WERI-Rb-1 (cell line): ENCODE data around the gene TTYH1.

ENCODE experiments used
- DNase-seq: peaks from one replicate; pipeline ENCODE4 v3.0.0-alpha.2; 2020
- H3K27ac ChIP-seq: fragments of 250-450 bp; sonication (Bioruptor Pico); 2 replicates; pipeline ENCODE4 v1.5.1; 2020; ENCODE audit warnings: mild to moderate bottlenecking, moderate library complexity
- H3K27me3 ChIP-seq: fragments of 250-450 bp; sonication (Bioruptor Pico); 2 replicates; pipeline ENCODE4 v1.5.1; 2021; ENCODE audit warnings: mild to moderate bottlenecking, low read depth, moderate library complexity; ENCODE audit not compliant: insufficient read depth, severe bottlenecking
- H3K36me3 ChIP-seq: fragments of 250-450 bp; sonication (Bioruptor Pico); 2 replicates; pipeline ENCODE4 v1.5.1; 2020; ENCODE audit warnings: mild to moderate bottlenecking, moderate library complexity
- H3K4me3 ChIP-seq: 2 replicates; pipeline ENCODE4 v1.5.1; 2011; ENCODE audit warnings: low read depth, mild to moderate bottlenecking, control low read depth, low read length
- H3K9me3 ChIP-seq: fragments of 250-450 bp; sonication (Bioruptor Pico); 2 replicates; pipeline ENCODE4 v1.5.1; 2021; ENCODE audit warnings: mild to moderate bottlenecking, moderate library complexity; ENCODE audit not compliant: severe bottlenecking
- CTCF ChIP-seq: IDR thresholded peaks from 2 replicates; pipeline ENCODE4 v1.5.1; 2011; ENCODE audit warnings: low read depth, mild to moderate bottlenecking, control low read depth, inconsistent platforms, low read length

Gene TTYH1

GRCh38 chr19:54414156-54414555, 1.1 kb upstream of the TTYH1 start:
- Histone ChIP-seq H3K36me3 (no peaks in the 10 kb centered on the region), H3K27ac (no peak overlapping the region), H3K4me3 (no peak overlapping the region), H3K27me3 (peaks cover 23% of the 10 kb centered on the region), H3K9me3 (no peaks in the 10 kb centered on the region)
- no peak for TF ChIP-seq CTCF
- DNase-seq = no peak

GRCh38 chr19:54415901-54416673, 823 bp downstream of the TTYH1 start:
- H3K27me3 ChIP-seq = peaks cover 14% of the 10 kb centered on the region
- H3K36me3 ChIP-seq = no peaks in the 10 kb centered on the region
- DNase-seq = no peak
- no peak for TF ChIP-seq CTCF
- no peak overlapping the region for H3K27ac ChIP-seq
- no peaks in the 10 kb centered on the region for H3K9me3 ChIP-seq
- peak overlapping the region; percentile 53 for H3K4me3 ChIP-seq

GRCh38 chr19:54416695-54417491, 1.6 kb downstream of the TTYH1 start:
- no peak for DNase-seq
- H3K27me3 ChIP-seq = peaks cover 12% of the 10 kb centered on the region

GRCh38 chr19:54418030-54418929, 3.0 kb downstream of the TTYH1 start:
- TF ChIP-seq CTCF = no peak
- Histone ChIP-seq H3K27me3 (peaks cover 12% of the 10 kb centered on the region), H3K4me3 (no peak overlapping the region), H3K27ac (no peak overlapping the region), H3K36me3 (no peaks in the 10 kb centered on the region), H3K9me3 (no peaks in the 10 kb centered on the region)
- DNase-seq = no peak

More at GRCh38 chr19:54416695-54417491, 1.6 kb downstream of the TTYH1 start:
- Histone ChIP-seq H3K36me3 (no peaks in the 10 kb centered on the region), H3K4me3 (no peak overlapping the region), H3K9me3 (no peaks in the 10 kb centered on the region), H3K27ac (no peak overlapping the region)
- TF ChIP-seq CTCF = no peak

GRCh38 chr19:54418930-54419800, 3.9 kb downstream of the TTYH1 start:
- Histone ChIP-seq H3K27ac (no peak overlapping the region), H3K27me3 (peaks cover 12% of the 10 kb centered on the region), H3K36me3 (no peaks in the 10 kb centered on the region), H3K9me3 (no peaks in the 10 kb centered on the region), H3K4me3 (no peak overlapping the region)
- no peak for DNase-seq
- TF ChIP-seq CTCF = no peak
